IMR-90 (cell line): ENCODE measurements around the gene FADS1. TPM values are rescaled to one million over a fixed set of nuclear protein-coding genes. Genes with fewer than 3 reads are reported as not detected.
A peak's percentile ranks its signal among the peaks of the same experiment; 100 is the strongest.

ENCODE experiments used
- ATAC-seq: fragments of 200-7000 bp; cut with Tn5 transposase; 2 replicates; pipeline ENCODE4 v1.9.1; 2020; ENCODE audit warnings: low read depth, mild to moderate bottlenecking, moderate library complexity
- BruUV-seq: library from RNA; stranded (reverse); fragments of 400-500 nt; replicated peaks from 2 replicates; lab custom pipeline; 2021; lab: Mats Ljungman, UMichigan
- CTCF ChIA-PET: fragments of 300-600 bp; formaldehyde crosslinking; extraction: SDS; loops from one replicate; lab custom pipeline; 2021; ENCODE audit warnings: antibody characterized with exemption; lab: Yijun Ruan, JAX
- POLR2A ChIA-PET: fragments of 300-600 bp; sonication (Branson Sonifier 250); formaldehyde crosslinking; loops from one replicate; lab custom pipeline; 2022; ENCODE audit warnings: antibody characterized with exemption; ENCODE audit not compliant: unreplicated experiment; lab: Charles Lee
- DNase-seq: peaks from one replicate; pipeline ENCODE4 v3.0.0; 2013
- H2AFZ ChIP-seq: replicated peaks from 2 replicates; pipeline ENCODE3; 2013; ENCODE audit warnings: low read length, mild to moderate bottlenecking; ENCODE audit not compliant: poor library complexity
- H2AK5ac ChIP-seq: 2 replicates; pipeline ENCODE4 v1.6.1; 2013; ENCODE audit warnings: low read depth, low read length, inconsistent platforms
- H2AK9ac ChIP-seq: replicated peaks from 2 replicates; pipeline ENCODE3; 2013; ENCODE audit warnings: mild to moderate bottlenecking, low read depth, low read length, moderate library complexity; ENCODE audit not compliant: poor library complexity
- H2BK120ac ChIP-seq: 2 replicates; pipeline ENCODE4 v1.6.1; 2013; ENCODE audit warnings: low read depth, low read length, inconsistent platforms
- H2BK15ac ChIP-seq: 3 replicates; pipeline ENCODE4 v1.6.1; 2013; ENCODE audit warnings: low read depth, low read length, inconsistent platforms
- H2BK20ac ChIP-seq: 2 replicates; pipeline ENCODE4 v1.6.1; 2013; ENCODE audit warnings: low read depth, mild to moderate bottlenecking, inconsistent platforms, low read length, moderate library complexity
- H2BK5ac ChIP-seq: 2 replicates; pipeline ENCODE4 v1.6.1; 2013; ENCODE audit warnings: mild to moderate bottlenecking, low read depth, low read length, inconsistent platforms; ENCODE audit not compliant: poor library complexity, severe bottlenecking
- H3K14ac ChIP-seq: replicated peaks from 2 replicates; pipeline ENCODE4 v1.6.1; 2013; ENCODE audit warnings: low read depth, low read length, inconsistent platforms
- H3K18ac ChIP-seq: 2 replicates; pipeline ENCODE4 v1.6.1; 2013; ENCODE audit warnings: low read depth, low read length, control low read depth
- H3K23ac ChIP-seq: 2 replicates; pipeline ENCODE4 v1.6.1; 2013; ENCODE audit warnings: low read depth, low read length, inconsistent platforms
- H3K27ac ChIP-seq: 2 replicates; pipeline ENCODE4 v1.5.1; 2013; ENCODE audit warnings: mild to moderate bottlenecking, control low read depth, low read length; ENCODE audit not compliant: insufficient read depth
- H3K27me3 ChIP-seq: 2 replicates; pipeline ENCODE4 v1.6.1; 2013; ENCODE audit warnings: low read length; ENCODE audit not compliant: control insufficient read depth, insufficient read depth
- H3K36me3 ChIP-seq: 2 replicates; pipeline ENCODE4 v1.6.1; 2013; ENCODE audit warnings: low read length, mixed read lengths; ENCODE audit not compliant: control insufficient read depth, insufficient read depth
- H3K4ac ChIP-seq: 2 replicates; pipeline ENCODE4 v1.6.1; 2013; ENCODE audit warnings: low read depth, low read length, inconsistent platforms
- H3K4me1 ChIP-seq: 2 replicates; pipeline ENCODE4 v1.6.1; 2013; ENCODE audit warnings: low read length, mixed read lengths; ENCODE audit not compliant: control insufficient read depth, insufficient read depth
- H3K4me2 ChIP-seq: 2 replicates; pipeline ENCODE4 v1.6.1; 2013; ENCODE audit warnings: low read depth, mild to moderate bottlenecking, control low read depth, low read length, moderate library complexity
- H3K4me3 ChIP-seq: 2 replicates; pipeline ENCODE4 v1.5.1; 2013; ENCODE audit warnings: low read depth, mild to moderate bottlenecking, control low read depth, low read length, moderate library complexity; ENCODE audit not compliant: insufficient read depth
- H3K56ac ChIP-seq: 2 replicates; pipeline ENCODE4 v1.6.1; 2013; ENCODE audit warnings: low read length, inconsistent platforms; ENCODE audit not compliant: insufficient read depth; ENCODE audit errors: extremely low read depth
- H3K79me1 ChIP-seq, 2 experiments: 2 replicates each; pipeline ENCODE4 v1.6.1; 2013; ENCODE audit warnings: low read length in 2 of 2, inconsistent platforms in 1 of 2, low read depth in 1 of 2
- H3K9ac ChIP-seq: 2 replicates; pipeline ENCODE4 v1.6.1; 2013; ENCODE audit warnings: low read depth, low read length, control low read depth
- H3K9me1 ChIP-seq: 2 replicates; pipeline ENCODE4 v1.6.1; 2013; ENCODE audit warnings: low read length, inconsistent platforms; ENCODE audit not compliant: insufficient read depth
- H3K9me3 ChIP-seq: 2 replicates; pipeline ENCODE4 v1.6.1; 2013; ENCODE audit warnings: low read length; ENCODE audit not compliant: control insufficient read depth, insufficient read depth
- H4K20me1 ChIP-seq: 2 replicates; pipeline ENCODE4 v1.6.1; 2013; ENCODE audit warnings: low read length, inconsistent platforms; ENCODE audit not compliant: insufficient read depth
- H4K5ac ChIP-seq: 2 replicates; pipeline ENCODE4 v1.6.1; 2013; ENCODE audit warnings: mild to moderate bottlenecking, low read depth, low read length, control low read depth
- H4K8ac ChIP-seq, 2 experiments: 2 replicates each; pipeline ENCODE4 v1.6.1; 2013; ENCODE audit warnings: low read depth in 2 of 2, low read length in 2 of 2, control low read depth in 1 of 2, inconsistent platforms in 1 of 2
- H4K91ac ChIP-seq: 2 replicates; pipeline ENCODE4 v1.6.1; 2013; ENCODE audit warnings: low read depth, low read length, inconsistent platforms; ENCODE audit not compliant: insufficient read depth
- CEBPB ChIP-seq: IDR thresholded peaks from 2 replicates; pipeline ENCODE4 v1.6.1; 2012; ENCODE audit warnings: low read depth, low read length, improper control_type of control experiment
- ELK1 ChIP-seq: fragments of 150-350 bp; IDR thresholded peaks from 2 replicates; pipeline ENCODE4 v1.6.1; 2016; ENCODE audit warnings: low read depth, mild to moderate bottlenecking, low read length, moderate library complexity, borderline replicate concordance
- MAFK ChIP-seq: IDR thresholded peaks from 2 replicates; pipeline ENCODE4 v1.6.1; 2012; ENCODE audit warnings: low read depth, low read length, improper control_type of control experiment
- MXI1 ChIP-seq: IDR thresholded peaks from 2 replicates; pipeline ENCODE4 v1.6.1; 2012; ENCODE audit warnings: low read depth, mild to moderate bottlenecking, low read length, moderate library complexity, borderline replicate concordance
- POLR2A ChIP-seq: IDR thresholded peaks from 2 replicates; pipeline ENCODE4 v1.6.1; 2012; ENCODE audit warnings: mild to moderate bottlenecking, low read depth, low read length
- RAD21 ChIP-seq: IDR thresholded peaks from 2 replicates; pipeline ENCODE4 v1.6.1; 2012; ENCODE audit warnings: low read length, improper control_type of control experiment
- RCOR1 ChIP-seq: IDR thresholded peaks from 2 replicates; pipeline ENCODE4 v1.6.1; 2012; ENCODE audit warnings: mild to moderate bottlenecking, low read length, improper control_type of control experiment; ENCODE audit not compliant: insufficient replicate concordance
- RFX5 ChIP-seq: IDR thresholded peaks from 2 replicates; pipeline ENCODE4 v1.8.0; 2012; ENCODE audit warnings: low read depth, mild to moderate bottlenecking, low read length, moderate library complexity
- SMC3 ChIP-seq: fragments of 150-350 bp; IDR thresholded peaks from 2 replicates; pipeline ENCODE4 v1.6.1; 2016; ENCODE audit warnings: low read depth, mild to moderate bottlenecking, antibody characterized with exemption, low read length, moderate library complexity
- WGBS, 2 experiments: methylation state at CpG; one replicate each; pipeline versions ENCODE4 v1.1.5 to v1.1.7; 2013; ENCODE audit warnings: missing lambda C conversion rate in 2 of 2; ENCODE audit not compliant: insufficient read length in 1 of 2; ENCODE audit errors: extremely low coverage in 2 of 2; 5-methylcytosine and 5-hydroxymethylcytosine counted together
- dilution Hi-C: fragments of 300-500 bp; cut with HindIII; formaldehyde crosslinking; loops from one replicate; pipeline ENCODE4 v1.14.3; 2018; ENCODE audit warnings: low sequenced_read_pairs; ENCODE audit not compliant: unreplicated experiment
- in situ Hi-C: fragments of 300-500 bp; cut with MboI; formaldehyde crosslinking; loops from 3 replicates; pipeline ENCODE4 v1.14.3; 2019; ENCODE audit warnings: low sequenced_read_pairs, inconsistent platforms, mixed read lengths
- intact Hi-C: fragments of 100-400 bp; cut with micrococcal nuclease; formaldehyde crosslinking; loops from 2 replicates; pipeline ENCODE4 v1.10.0; 2022
- polyA plus RNA-seq, 3 experiments: library from polyadenylated mRNA; depleted of rRNA; stranded (reverse); fragments of >200 nt; gene quantifications; 2 replicates each; pipeline ENCODE4 v1.2.3, GENCODE V29; 2012; ENCODE audit warnings: low replicate concordance in 1 of 3
- total RNA-seq: library from RNA; depleted of rRNA; stranded (reverse); fragments of >200 nt; gene quantifications from 2 replicates; pipeline ENCODE4 v1.2.3, GENCODE V29; 2012
- TF ChIP-seq, protein P1 (sequence below): conservative IDR thresholded peaks from 2 replicates; pipeline ENCODE4 v1.5.1; 2012; ENCODE audit warnings: mild to moderate bottlenecking, low read depth, low read length, improper control_type of control experiment

Gene FADS1
- total and polyA plus RNA-seq, 2 of the 4 experiments (the other 2 are of a cell fraction), result 16.3 to 18.4 TPM

DNA sequence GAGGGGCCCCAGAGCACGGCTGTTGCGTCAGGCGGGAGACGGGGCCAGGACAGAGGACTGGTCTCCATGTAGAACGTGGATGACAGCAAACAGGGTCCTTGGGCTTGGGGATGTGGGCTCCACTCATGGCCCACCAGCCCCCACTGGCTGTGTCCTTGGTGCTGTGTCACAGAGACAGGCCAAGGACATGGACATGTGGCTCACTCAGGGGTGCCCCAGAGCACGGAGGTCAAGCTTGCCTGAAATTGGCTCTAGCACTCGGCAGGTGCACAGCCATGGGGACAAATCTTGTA, 25.7 kb upstream of the FADS1 start:
- no peak for ATAC-seq
- H3K36me3 ChIP-seq, result peaks cover 54% of the 10 kb centered on the region
- no peak overlapping the region for H3K4me2 ChIP-seq
- peaks cover 10% of the 10 kb centered on the region; the same call in 1 of the 2 replicates for H3K9me1 ChIP-seq
- H3K4me3 ChIP-seq, result no peak overlapping the region
- in situ Hi-C loops (no loop called here), intact Hi-C loops (no loop called here), dilution Hi-C loops (no loop called here)
- BruUV-seq, result no TSS peak
- WGBS, 2 experiments, result 86% methylated on average over 4 of the region's 7 CpGs; no CpG with 5 or more reads in 1 of the 2 experiments
- no peak for DNase-seq
- no peak overlapping the region for H4K8ac ChIP-seq
- no peak overlapping the region for H3K27ac ChIP-seq
- no peak overlapping the region for H3K23ac ChIP-seq
- H3K4me1 ChIP-seq, result no peaks in the 10 kb centered on the region
- H2BK5ac ChIP-seq, result no peak overlapping the region
- TF ChIP-seq RCOR1 (no peak), POLR2A (no peak), SMC3 (no peak), CEBPB (no peak), RFX5 (no peak), ELK1 (no peak), MAFK (no peak), MXI1 (no peak), RAD21 (no peak)
- TF ChIP-seq, protein P1, sequence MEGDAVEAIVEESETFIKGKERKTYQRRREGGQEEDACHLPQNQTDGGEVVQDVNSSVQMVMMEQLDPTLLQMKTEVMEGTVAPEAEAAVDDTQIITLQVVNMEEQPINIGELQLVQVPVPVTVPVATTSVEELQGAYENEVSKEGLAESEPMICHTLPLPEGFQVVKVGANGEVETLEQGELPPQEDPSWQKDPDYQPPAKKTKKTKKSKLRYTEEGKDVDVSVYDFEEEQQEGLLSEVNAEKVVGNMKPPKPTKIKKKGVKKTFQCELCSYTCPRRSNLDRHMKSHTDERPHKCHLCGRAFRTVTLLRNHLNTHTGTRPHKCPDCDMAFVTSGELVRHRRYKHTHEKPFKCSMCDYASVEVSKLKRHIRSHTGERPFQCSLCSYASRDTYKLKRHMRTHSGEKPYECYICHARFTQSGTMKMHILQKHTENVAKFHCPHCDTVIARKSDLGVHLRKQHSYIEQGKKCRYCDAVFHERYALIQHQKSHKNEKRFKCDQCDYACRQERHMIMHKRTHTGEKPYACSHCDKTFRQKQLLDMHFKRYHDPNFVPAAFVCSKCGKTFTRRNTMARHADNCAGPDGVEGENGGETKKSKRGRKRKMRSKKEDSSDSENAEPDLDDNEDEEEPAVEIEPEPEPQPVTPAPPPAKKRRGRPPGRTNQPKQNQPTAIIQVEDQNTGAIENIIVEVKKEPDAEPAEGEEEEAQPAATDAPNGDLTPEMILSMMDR, result no peak
- H2AK5ac ChIP-seq, result no peak overlapping the region
- H3K18ac ChIP-seq, result no peak overlapping the region
- no peak overlapping the region for H2AK9ac ChIP-seq
- H3K79me1 ChIP-seq, result peaks cover 0 to 11% of the 10 kb centered on the region in 2 experiments; a peak in 2 of 4 replicates
- H3K9me3 ChIP-seq, result no peaks in the 10 kb centered on the region
- no peak overlapping the region for H2BK120ac ChIP-seq
- no peak overlapping the region for H4K91ac ChIP-seq
- no peaks in the 10 kb centered on the region for H3K27me3 ChIP-seq
- no peak overlapping the region for H3K4ac ChIP-seq
- no peak overlapping the region for H2BK15ac ChIP-seq
- CTCF ChIA-PET, result no interaction called here
- no peak overlapping the region for H3K56ac ChIP-seq
- H4K20me1 ChIP-seq, result peaks cover 11% of the 10 kb centered on the region; the same call in 1 of the 2 replicates
- H3K9ac ChIP-seq, result no peak overlapping the region
- H4K5ac ChIP-seq, result no peak overlapping the region
- H2BK20ac ChIP-seq, result no peak overlapping the region
- H3K14ac ChIP-seq, result no peak overlapping the region
- POLR2A ChIA-PET, result no interaction called here
- H2AFZ ChIP-seq, result peak overlapping the region; percentile 41
